ENCODE measurements around the gene FBP1. TPM values are rescaled to one million over a fixed set of nuclear protein-coding genes. Genes with fewer than 3 reads are reported as not detected.
A peak's percentile ranks its signal among the peaks of the same experiment; 100 is the strongest.
"Not testable (repeated sequence)": the region's sequence is repeated elsewhere in the genome, so short reads cannot be mapped to it uniquely, and the experiment has no call there.

FBP1 gene
- polyA plus RNA-seq, 4 donors = 3.8 to 57.4 (median 46.0) TPM

- DNase-seq (ENCODE audit: low read depth in 4 of 4, low spot score in 3 of 4) = no peak
These were observed 16.1 kb downstream of the FBP1 start for GRCh38 chr9:94623253-94623652.

- no peak for DNase-seq (ENCODE audit: low read depth in 4 of 4, low spot score in 3 of 4)
These were observed 17.1 kb downstream of the FBP1 start for GRCh38 chr9:94622087-94622800.

GRCh38 chr9:94619026-94619425 lies 20.3 kb downstream of the FBP1 start:
- DNase-seq (ENCODE audit: low read depth in 4 of 4, low spot score in 3 of 4) = no peak

- no peak for DNase-seq (ENCODE audit: low read depth in 4 of 4, low spot score in 3 of 4)
These were observed 26.3 kb downstream of the FBP1 start for GRCh38 chr9:94613003-94613402.

- DNase-seq (ENCODE audit: low read depth in 4 of 4, low spot score in 3 of 4) = no peak
These were observed 27.2 kb downstream of the FBP1 start for GRCh38 chr9:94612071-94612470.

- DNase-seq (ENCODE audit: low read depth in 4 of 4, low spot score in 3 of 4) = no peak
These were observed 27.7 kb downstream of the FBP1 start for GRCh38 chr9:94611638-94612068.

GRCh38 chr9:94610181-94610606 lies 29.1 kb downstream of the FBP1 start:
- DNase-seq (ENCODE audit: low read depth in 4 of 4, low spot score in 3 of 4) = peak in 2 of 4 donors; percentile 35 to 45

- DNase-seq (ENCODE audit: low read depth in 4 of 4, low spot score in 3 of 4) = no peak
These were observed 32.0 kb downstream of the FBP1 start for GRCh38 chr9:94607423-94607691.

- no peak for DNase-seq (ENCODE audit: low read depth in 4 of 4, low spot score in 3 of 4)
These were observed 32.5 kb downstream of the FBP1 start for GRCh38 chr9:94606646-94607422.

- peak in 1 of 4 donors; percentile 40 for DNase-seq (ENCODE audit: low read depth in 4 of 4, low spot score in 3 of 4)
These were observed 35.8 kb downstream of the FBP1 start for GRCh38 chr9:94603259-94604160.

- no peak for DNase-seq (ENCODE audit: low read depth in 4 of 4, low spot score in 3 of 4)
These were observed 36.7 kb downstream of the FBP1 start for GRCh38 chr9:94602666-94603065.

- DNase-seq (ENCODE audit: low read depth in 4 of 4, low spot score in 3 of 4) = no peak
These were observed 38.6 kb downstream of the FBP1 start for GRCh38 chr9:94600715-94601114.

GRCh38 chr9:94600258-94600657 lies 39.1 kb downstream of the FBP1 start:
- no peak for DNase-seq (ENCODE audit: low read depth in 4 of 4, low spot score in 3 of 4)

- DNase-seq (ENCODE audit: low read depth in 4 of 4, low spot score in 3 of 4) = no peak
These were observed 40.2 kb downstream of the FBP1 start for GRCh38 chr9:94599102-94599501.

- DNase-seq (ENCODE audit: low read depth in 4 of 4, low spot score in 3 of 4) = no peak
These were observed 45.6 kb downstream of the FBP1 start, which contains the start of gene FBP2 for GRCh38 chr9:94593459-94594345. Gene FBP2 (minus strand): TSS chr9:94593824. CDS start chr9:94593726, 98 bp downstream.

GRCh38 chr9:94592683-94593082 lies 46.6 kb downstream of the FBP1 start:
- not testable (repeated sequence) for DNase-seq (ENCODE audit: low read depth in 4 of 4, low spot score in 3 of 4)

- no peak for DNase-seq (ENCODE audit: low read depth in 4 of 4, low spot score in 3 of 4)
These were observed 47.4 kb downstream of the FBP1 start for GRCh38 chr9:94591876-94592275.

- DNase-seq (ENCODE audit: low read depth in 4 of 4, low spot score in 3 of 4) = not testable (repeated sequence)
These were observed 48.2 kb downstream of the FBP1 start for GRCh38 chr9:94591046-94591545.

- no peak for DNase-seq (ENCODE audit: low read depth in 4 of 4, low spot score in 3 of 4)
These were observed 50.6 kb downstream of the FBP1 start for GRCh38 chr9:94588681-94589080.

GRCh38 chr9:94586814-94587213 lies 52.5 kb downstream of the FBP1 start:
- no peak for DNase-seq (ENCODE audit: low read depth in 4 of 4, low spot score in 3 of 4)

Measured in left renal pelvis (tissue), 4 donors.